Thymus (tissue), 11 donors: Measurements from ENCODE around the gene RTN4RL1. TPM values are rescaled to one million over a fixed set of nuclear protein-coding genes. Genes with fewer than 3 reads are reported as not detected.

Source experiments
- DNase-seq, 9 donors: peaks; one replicate each; pipeline ENCODE4 v3.0.0-alpha.2; 2013; ENCODE audit warnings: low spot score in 9 of 9, low read depth in 6 of 9, missing footprints in 1 of 9
- H3K27ac ChIP-seq, 2 donors: one replicate each; pipeline ENCODE4 v1.5.1; 2013; ENCODE audit warnings: control low read depth in 1 of 2, low read depth in 1 of 2, low read length in 1 of 2, mild to moderate bottlenecking in 1 of 2, moderate library complexity in 1 of 2
- H3K27me3 ChIP-seq, 2 donors: one replicate each; pipeline ENCODE4 v1.5.1; 2013; ENCODE audit warnings: low read length in 1 of 2; ENCODE audit not compliant: control insufficient read depth in 2 of 2, insufficient read depth in 1 of 2
- H3K36me3 ChIP-seq, 2 donors: one replicate each; pipeline ENCODE4 v1.5.1; 2013; ENCODE audit warnings: low read length in 1 of 2, mild to moderate bottlenecking in 1 of 2, moderate library complexity in 1 of 2; ENCODE audit not compliant: control insufficient read depth in 2 of 2, insufficient read depth in 2 of 2
- H3K4me1 ChIP-seq, 2 donors: one replicate each; pipeline ENCODE4 v1.5.1; 2013; ENCODE audit warnings: low read length in 2 of 2; ENCODE audit not compliant: control insufficient read depth in 2 of 2, insufficient read depth in 2 of 2
- H3K4me3 ChIP-seq, 2 donors: one replicate each; pipeline ENCODE4 v1.5.1; 2013; ENCODE audit warnings: low read length in 2 of 2, control low read depth in 1 of 2, mild to moderate bottlenecking in 1 of 2
- H3K9me3 ChIP-seq, 2 donors: one replicate each; pipeline ENCODE4 v1.5.1; 2013; ENCODE audit warnings: low read length in 1 of 2, mild to moderate bottlenecking in 1 of 2; ENCODE audit not compliant: control insufficient read depth in 2 of 2, insufficient read depth in 1 of 2
- WGBS: extraction: QIAGEN DNeasy Blood & Tissue Kit; methylation state at CpG from one replicate; pipeline ENCODE4 v1.1.7; 2013; 5-methylcytosine and 5-hydroxymethylcytosine counted together
- polyA plus RNA-seq: library from polyadenylated mRNA; stranded (reverse); fragments of 200-250 nt; gene quantifications from one replicate; pipeline ENCODE4 v1.2.3, GENCODE V29; 2013
- total RNA-seq: library from RNA; stranded (reverse); fragments of 120-200 nt; gene quantifications from one replicate; pipeline ENCODE4 v1.2.4, GENCODE V29; 2013
- donor health status: healthy.

Gene RTN4RL1
- total and polyA plus RNA-seq, 2 donors: 0.52 to 0.68 TPM

GRCh38 chr17:1933875-1934715 is 91.0 kb downstream of the RTN4RL1 start:
- Histone ChIP-seq H3K27ac (no peak overlapping the region), H3K36me3 (no peaks in the 10 kb centered on the region), H3K4me3 (no peak overlapping the region), H3K4me1 (no peaks in the 10 kb centered on the region), H3K27me3 (peaks cover 0 to 55% of the 10 kb centered on the region in 2 donors), H3K9me3 (no peaks in the 10 kb centered on the region)
- no peak for DNase-seq
- 97% methylated on average over 27 of the region's 27 CpGs for WGBS

DNA sequence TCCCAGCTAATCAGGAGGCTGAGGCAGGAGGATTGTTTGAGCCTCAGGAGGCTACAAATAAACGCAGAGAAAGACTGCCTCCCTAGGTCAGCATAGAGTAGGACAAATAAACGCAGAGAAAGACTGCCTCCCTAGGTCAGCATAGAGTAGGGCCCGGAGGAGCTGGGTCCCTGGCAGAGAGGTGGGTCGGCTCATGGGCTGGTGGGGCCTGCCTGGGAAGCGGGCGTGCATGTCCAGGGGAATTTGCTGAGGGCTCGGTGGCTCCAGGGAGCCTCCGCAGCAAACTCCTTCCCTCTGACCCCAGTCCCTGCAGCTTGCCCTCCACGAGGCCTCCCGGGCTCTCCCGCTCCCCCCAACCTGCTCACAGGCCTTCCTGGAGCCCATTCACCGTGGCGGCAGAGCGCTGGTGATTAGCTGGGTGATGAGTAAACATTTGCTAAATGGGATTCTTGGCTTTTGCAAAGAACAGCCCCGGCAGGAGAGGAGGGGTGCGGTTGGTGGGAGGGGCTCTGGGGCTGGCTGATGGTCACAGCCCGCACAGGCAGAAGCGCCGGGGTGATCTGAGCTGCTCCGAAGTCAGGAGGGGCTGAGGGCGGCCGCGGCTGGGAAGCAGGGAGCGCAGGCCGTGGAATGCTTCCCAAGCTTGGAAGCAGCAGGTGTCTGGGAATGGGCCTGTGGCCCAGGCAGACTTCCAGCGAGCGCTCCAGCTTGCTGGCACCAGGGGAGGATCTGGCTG is 93.1 kb downstream of the RTN4RL1 start:
- Histone ChIP-seq H3K9me3 (no peaks in the 10 kb centered on the region), H3K27ac (no peak overlapping the region), H3K4me3 (no peak overlapping the region), H3K27me3 (peaks cover 0 to 56% of the 10 kb centered on the region in 2 donors), H3K4me1 (no peaks in the 10 kb centered on the region), H3K36me3 (no peaks in the 10 kb centered on the region)
- DNase-seq: no peak
- 89% methylated on average over 27 of the region's 27 CpGs for WGBS

- H3K4me3 ChIP-seq: no peak overlapping the region
- H3K9me3 ChIP-seq: no peaks in the 10 kb centered on the region
- no peaks in the 10 kb centered on the region for H3K4me1 ChIP-seq
- H3K27ac ChIP-seq: no peak overlapping the region
- no peak for DNase-seq
- peaks cover 0 to 43% of the 10 kb centered on the region in 2 donors for H3K27me3 ChIP-seq
- WGBS: 77% methylated on average over 8 of the region's 8 CpGs
- H3K36me3 ChIP-seq: no peaks in the 10 kb centered on the region
These were observed 94.8 kb downstream of the RTN4RL1 start for GRCh38 chr17:1930337-1930645.

- no peak for DNase-seq
- no peak overlapping the region for H3K27ac ChIP-seq
- no peaks in the 10 kb centered on the region for H3K9me3 ChIP-seq
- 92% methylated on average over 12 of the region's 12 CpGs for WGBS
- H3K27me3 ChIP-seq: peaks cover 0 to 33% of the 10 kb centered on the region in 2 donors
- H3K36me3 ChIP-seq: no peaks in the 10 kb centered on the region
- H3K4me1 ChIP-seq: no peaks in the 10 kb centered on the region
- no peak overlapping the region for H3K4me3 ChIP-seq
These were observed 96.2 kb downstream of the RTN4RL1 start for GRCh38 chr17:1928976-1929375.

DNA sequence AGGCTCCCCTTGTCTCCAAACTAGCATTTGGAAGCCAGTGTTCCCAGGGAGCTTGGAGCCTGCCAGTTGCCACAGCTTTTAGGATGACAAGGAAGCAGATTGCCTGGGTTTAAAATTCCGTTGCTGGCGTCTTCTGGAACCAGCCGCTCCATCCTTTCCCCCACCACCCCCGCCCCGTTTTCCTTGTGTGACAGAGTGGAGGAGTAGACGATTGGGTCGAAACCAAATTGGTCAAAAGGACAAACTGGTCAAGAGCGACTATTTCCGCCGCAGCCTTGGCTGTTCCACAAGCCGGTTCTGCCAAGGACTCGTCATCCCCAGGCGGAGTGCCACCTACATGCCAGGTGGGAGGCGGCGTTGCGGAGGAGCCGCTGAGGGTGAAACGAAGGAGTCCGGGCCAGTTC is 104.2 kb downstream of the RTN4RL1 start:
- Histone ChIP-seq H3K4me3 (no peak overlapping the region), H3K36me3 (no peaks in the 10 kb centered on the region), H3K4me1 (no peaks in the 10 kb centered on the region), H3K27me3 (peaks cover 0 to 13% of the 10 kb centered on the region in 2 donors), H3K9me3 (no peaks in the 10 kb centered on the region), H3K27ac (no peak overlapping the region)
- 96% methylated on average over 19 of the region's 19 CpGs for WGBS
- DNase-seq: no peak

DNA sequence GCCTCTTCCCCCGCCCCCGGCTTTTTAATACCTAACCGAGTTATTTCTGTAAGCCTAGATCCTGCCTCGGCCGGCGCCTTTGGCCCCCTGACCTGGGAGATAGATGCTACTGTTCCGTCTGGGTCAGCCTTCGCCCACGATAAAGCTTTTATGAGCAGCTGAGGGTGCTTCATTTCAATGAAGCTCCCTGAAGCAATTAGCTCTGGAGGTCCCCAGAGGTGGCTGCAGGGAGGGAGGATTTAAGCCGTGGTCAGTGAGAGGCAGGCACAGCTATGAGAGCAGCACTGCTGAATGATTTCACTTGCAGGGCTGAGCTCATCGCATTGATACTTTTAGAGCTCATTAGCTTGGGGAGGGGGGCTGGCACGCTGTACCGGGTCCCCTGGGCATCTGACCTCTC is 105.9 kb downstream of the RTN4RL1 start:
- no peak for DNase-seq
- H3K27ac ChIP-seq: no peak overlapping the region
- no peaks in the 10 kb centered on the region for H3K4me1 ChIP-seq

DNA sequence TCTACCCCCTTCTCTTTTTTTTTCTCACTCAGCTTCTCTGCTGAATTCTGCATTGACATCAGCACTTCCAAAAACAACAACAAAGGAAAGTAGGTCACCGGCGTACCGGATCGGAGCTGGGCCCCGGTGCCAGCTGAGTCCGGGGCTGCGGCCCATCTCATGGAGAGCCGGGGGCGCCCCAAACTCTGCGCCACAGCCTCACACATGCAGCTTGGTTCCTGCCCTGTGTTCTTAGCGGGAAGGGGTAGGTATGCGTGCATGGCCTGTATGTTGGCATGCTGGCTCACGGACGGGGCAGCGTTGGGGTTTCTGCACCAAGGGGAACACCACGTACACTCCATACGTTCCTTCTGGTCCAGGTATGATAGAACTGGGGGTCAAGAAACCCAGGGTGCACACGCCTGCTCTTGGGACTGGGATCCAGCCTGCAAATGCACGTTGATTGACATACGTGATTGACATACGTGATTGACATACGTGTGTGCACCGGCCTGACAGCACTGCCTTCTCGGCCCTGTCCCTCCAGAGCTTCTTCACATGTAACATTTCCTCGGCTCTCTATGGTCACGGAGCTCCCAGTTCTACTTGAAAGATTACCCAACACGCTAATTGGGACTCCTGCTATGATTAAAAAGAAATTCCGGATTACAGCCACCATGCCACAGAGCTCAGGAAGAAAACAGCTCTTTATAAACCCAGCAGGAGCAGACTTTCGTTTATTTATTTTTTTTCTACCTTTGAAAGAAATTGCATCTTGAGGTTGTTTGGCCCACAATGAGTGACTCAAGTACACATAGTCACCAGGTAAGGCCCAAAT is 106.6 kb downstream of the RTN4RL1 start:
- no peaks in the 10 kb centered on the region for H3K4me1 ChIP-seq
- WGBS: 95% methylated on average over 29 of the region's 29 CpGs
- H3K27ac ChIP-seq: no peak overlapping the region
- H3K9me3 ChIP-seq: no peaks in the 10 kb centered on the region
- H3K4me3 ChIP-seq: no peak overlapping the region
- DNase-seq: no peak
- no peaks in the 10 kb centered on the region for H3K36me3 ChIP-seq
- peaks cover 0 to 28% of the 10 kb centered on the region in 2 donors for H3K27me3 ChIP-seq

More for the DNA sequence above, 105.9 kb downstream of the RTN4RL1 start:
- no peaks in the 10 kb centered on the region for H3K9me3 ChIP-seq
- H3K27me3 ChIP-seq: peaks cover 0 to 23% of the 10 kb centered on the region in 2 donors
- H3K36me3 ChIP-seq: no peaks in the 10 kb centered on the region
- 95% methylated on average over 13 of the region's 13 CpGs for WGBS
- H3K4me3 ChIP-seq: no peak overlapping the region

- Histone ChIP-seq H3K4me3 (no peak overlapping the region), H3K9me3 (no peaks in the 10 kb centered on the region), H3K27ac (no peak overlapping the region), H3K4me1 (no peaks in the 10 kb centered on the region), H3K27me3 (peaks cover 5 to 38% of the 10 kb centered on the region in 2 donors), H3K36me3 (no peaks in the 10 kb centered on the region)
- no peak for DNase-seq
- 93% methylated on average over 29 of the region's 29 CpGs for WGBS
These were observed 108.0 kb downstream of the RTN4RL1 start for GRCh38 chr17:1916963-1917715.
